Pons (tissue), 1 donor: ENCODE results near the gene ACOT11.

Experiments used
- DNase-seq: peaks from one replicate; pipeline ENCODE4 v3.0.0-alpha.2; 2016; ENCODE audit warnings: low spot score

Gene ACOT11

DNA sequence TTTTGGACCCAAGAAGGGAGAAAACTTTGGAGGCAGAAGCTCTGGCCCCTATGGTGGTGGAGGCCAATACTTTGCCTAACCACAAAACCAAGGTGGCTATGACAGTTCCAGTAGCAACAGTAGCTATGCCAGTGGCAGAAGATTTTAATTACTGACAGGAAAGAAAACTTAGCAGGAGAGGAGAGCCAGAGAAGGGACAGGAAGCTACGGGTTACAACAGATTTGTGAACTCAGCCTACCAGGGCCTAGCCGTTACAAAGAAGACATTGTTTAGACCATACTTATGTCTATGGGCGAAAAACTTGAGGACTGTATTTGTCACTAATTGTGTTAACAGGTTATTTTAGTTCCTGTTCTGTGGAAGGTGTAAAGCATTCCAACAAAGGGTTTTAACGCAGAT, 10.4 kb upstream of the ACOT11 start:
- no peak for DNase-seq

DNA sequence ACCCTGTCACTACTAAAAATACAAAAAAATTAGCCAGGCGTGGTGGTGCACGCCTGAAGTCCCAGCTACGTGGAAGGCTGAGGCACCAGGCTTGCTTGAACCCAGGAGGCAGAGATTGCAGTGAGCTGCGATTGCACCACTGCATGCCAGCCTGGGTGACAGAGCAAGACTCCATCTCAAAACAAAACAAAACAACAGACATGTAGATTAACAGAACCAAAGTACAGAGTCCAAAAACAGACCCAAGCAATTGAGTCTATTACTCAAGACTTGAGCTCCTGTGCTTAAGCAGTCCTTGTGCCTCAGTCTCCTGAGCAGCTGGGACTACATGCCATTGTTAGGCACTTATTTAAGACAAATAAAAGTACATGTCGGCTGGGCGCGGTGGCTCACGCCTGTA, 9.5 kb upstream of the ACOT11 start:
- no peak for DNase-seq

DNA sequence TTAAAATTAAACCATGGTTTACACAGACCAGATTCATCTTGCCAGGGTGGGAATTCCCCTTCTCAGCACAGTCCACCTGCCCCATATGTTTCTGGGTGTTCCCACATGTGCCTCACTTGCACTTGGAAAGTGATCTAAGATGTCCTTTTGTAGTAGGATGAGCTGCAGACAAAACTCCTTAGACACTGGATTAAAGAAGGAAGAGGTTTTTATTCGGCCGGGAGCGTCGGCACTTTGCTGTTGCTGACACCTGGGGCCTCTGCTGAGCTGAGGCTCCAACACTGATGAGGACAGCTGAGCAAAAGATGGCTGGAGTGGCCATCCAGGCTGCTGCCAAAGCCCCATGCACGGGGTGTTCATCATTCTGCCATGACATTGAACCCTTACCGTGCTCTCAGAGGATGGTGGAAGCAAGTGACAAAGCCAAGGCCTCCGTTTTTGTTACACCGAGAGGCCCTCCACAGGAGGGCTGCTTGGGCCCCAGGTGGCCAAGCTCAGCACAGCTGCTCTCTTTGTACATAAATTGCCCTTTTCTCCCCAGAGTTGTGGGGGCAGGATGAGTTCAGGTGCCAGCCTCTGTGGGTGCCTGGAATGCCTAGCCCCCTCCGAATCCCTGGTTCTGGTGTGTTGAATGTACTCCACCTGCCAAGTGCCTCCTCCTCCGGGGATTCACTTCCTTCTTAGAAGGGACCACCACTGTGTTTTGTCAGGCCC, 7.3 kb upstream of the ACOT11 start:
- no peak for DNase-seq

DNA sequence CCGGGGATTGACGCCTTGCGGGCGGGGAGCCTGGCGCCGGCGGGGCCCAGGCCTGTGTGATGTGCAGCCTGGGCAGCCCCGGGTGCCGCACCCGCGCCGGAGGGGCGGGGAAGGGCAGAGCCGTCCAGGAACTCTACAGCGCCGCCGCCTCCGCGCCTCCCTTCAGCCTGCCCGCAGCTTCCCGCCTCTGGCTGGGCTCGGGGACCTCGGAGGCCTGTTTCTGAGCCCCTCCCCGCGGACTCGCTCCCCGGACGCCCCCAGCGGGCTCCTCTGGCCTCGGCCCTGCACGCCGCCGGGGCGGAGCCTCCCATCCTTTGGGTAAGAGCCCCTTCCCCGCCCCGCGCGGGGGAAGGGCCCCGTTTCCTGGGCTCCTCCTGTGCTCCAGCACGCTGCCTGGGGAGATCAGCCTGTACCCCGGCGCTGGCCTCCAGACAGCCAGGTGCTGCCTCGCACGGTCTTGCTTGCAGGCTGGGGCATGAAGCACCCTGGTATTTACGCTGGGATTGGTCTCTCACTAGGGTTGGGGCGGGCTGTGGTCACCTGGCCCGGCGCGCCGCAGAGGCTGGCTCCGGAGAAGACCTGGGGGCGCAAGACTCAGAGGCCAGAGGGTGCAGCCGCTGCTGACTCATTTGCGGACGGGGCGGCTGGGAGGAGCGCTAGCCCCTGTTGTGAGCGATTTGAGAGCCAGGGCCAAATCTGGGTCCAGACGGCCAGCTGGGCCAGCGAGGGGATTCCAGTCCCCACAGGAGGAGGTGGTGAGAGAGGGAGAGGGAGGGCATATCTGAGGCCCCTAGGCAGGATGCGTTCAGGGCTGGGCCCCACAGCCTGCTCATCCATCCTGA, 5.7 kb upstream of the ACOT11 start:
- DNase-seq, result no peak

DNA sequence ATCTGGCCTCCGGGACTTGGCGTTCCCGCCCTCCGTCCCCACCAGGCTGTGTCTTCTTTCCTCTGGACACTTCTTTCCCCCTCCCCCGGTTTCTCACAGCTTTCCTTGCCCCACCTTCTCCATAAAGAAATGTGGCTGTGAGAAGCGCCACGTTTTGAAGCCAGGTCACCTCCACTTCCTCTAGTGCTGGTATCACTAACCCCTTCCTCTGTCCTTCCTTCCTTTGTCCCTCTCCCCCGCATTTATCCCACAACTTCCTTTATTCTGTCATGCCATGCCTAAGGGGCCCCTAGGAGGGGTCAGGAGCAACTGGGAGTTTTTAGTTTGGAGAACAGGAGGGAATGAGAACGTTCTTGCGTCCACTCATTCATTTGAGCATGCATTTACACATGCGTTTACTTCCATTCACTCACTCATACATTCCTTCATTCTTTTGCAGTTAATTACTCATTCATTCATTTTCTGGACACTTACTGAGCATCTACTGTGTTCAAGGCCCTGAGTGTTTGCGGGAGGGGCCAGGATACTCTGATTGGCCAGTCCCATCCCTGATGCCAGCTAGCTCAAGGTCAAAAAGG, 5.0 kb upstream of the ACOT11 start:
- DNase-seq, result no peak

DNA sequence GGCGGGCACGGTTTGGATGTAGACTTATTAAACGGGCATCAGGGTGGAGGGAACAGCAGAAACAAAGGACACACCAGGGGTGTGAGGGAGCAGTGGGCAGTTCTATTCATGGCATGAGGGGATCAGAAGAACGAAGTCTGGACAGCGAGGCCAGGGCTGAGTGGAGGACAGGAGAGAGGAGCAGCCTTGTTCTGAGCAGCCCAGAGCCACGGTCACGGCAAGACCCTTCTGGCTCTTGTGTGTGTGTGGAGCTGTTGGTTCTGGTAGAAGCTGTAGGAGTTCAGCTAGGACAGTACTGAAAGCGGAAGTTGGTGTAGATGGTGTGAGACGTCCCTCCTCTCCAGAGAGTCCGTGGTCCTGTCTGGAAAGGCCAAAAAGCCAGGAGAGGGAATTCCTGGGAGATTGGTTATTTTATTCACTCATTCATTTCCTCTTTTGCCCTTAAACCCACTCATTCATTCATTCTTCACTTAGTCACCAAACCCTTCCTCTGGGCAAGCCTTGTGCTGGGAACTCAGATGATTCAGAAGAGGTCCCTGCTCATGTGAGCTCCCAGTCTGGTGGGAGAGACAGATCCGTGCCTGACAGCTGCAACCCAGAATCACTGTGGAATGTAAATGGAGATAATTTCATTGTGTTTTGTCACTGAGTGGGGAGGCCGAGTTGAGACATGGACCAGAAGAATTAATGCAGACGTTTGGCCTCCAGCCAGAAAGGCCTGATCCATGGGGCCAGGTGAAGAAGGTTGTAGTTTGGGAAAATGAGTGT, 4.1 kb upstream of the ACOT11 start:
- DNase-seq, result no peak

DNA sequence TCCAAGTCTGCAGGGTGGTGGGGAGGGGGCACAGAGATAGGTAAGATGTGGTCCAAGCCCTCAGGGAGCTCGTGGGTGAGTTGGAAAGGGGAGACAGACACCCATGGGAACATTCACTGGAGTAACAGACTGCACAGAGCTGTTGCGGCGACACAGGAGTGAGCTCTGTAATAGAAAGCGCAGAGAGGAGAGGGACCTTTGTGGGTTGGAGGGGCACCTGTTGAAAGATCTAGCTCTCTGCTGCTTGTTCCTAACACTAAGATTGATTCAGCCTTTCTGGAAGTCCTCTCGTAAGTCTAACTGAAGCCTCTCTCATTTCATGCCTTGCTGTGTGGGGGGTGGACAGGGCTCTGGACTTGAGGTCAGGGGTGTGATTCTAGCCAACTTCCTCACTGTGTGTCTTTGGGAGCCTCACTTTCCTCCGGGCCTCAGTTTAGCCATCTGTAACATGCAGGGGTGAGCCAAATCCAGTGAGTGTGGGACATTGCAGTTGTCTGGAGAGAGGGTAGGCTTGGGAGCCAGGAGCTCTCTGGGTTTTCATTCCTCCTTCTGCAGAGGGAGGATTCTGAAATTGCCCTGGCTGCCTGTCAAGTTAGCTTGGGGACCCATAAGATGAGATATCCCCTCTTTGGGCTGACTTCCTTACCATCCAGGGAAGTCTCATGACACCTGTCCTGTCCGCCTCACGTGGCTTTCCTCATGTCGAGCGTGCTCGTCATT, 2.0 kb upstream of the ACOT11 start:
- DNase-seq, result no peak

DNA sequence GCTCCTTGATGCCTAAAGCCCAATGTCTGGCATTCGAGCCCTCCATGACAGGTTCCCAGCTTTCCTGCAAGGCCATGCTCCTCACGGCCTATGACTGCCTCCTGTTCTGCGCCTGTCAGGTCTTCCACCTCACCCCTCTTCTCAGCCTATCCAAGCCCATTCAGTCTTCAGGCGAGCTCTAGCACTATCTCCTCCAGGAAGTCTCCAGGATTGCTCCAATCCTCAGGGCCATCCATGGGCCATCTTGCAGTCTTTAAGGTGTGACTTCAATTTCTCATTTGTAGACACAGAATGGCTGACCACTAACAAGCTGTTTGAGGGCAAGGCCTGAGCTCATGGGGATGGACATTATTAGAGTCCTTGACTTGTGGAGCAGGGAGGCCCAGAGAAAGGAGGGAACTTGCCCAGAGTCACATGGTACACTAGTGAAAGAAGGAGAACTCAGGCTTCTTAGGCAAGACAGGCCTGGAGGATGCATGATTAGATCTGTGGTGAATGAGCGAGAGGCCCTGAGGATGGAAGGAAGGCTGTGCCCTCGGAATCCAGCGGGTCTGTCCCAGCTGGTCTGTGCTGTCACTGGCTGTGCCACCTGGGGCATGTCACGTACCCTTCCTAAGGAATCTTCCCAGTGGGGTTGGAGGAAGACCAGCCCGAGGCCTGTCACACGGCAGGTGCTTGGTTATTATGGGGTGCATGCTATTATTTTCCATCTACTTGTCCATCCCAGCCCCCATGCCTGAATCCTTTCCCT, 1.2 kb upstream of the ACOT11 start:
- DNase-seq, result no peak

DNA sequence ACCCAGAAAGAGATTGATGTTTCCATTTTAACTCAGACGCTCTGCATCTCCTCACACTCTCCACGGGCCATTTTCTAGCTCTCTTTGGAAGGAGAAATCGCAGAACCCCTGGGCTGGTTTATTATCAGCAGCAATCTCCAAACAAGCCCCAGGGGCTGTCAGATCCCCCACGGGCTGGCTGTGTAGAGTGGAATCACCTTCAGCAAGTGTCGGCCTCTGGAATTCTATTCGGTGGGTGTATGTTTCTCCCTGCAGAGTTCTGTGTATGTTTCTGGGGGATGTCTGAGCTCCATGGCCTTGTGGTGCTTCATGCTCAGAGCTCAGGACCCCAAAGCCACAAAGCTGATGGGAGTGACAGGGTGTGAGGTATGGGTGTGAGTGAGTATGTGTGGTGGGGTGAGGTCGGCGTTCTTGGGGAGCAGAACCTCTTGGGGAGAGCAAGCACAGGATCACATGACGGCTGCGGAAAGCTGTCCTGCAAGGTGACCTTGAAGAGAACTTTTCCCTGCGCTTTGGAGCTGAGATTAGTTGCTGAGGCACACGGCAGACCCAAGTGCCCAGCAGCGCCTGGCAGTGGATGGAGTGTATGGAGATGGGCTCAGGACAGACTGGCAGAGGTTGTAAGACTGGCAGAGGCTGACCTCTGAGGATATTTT, 489 bp downstream of the ACOT11 start:
- DNase-seq, result no peak

DNA sequence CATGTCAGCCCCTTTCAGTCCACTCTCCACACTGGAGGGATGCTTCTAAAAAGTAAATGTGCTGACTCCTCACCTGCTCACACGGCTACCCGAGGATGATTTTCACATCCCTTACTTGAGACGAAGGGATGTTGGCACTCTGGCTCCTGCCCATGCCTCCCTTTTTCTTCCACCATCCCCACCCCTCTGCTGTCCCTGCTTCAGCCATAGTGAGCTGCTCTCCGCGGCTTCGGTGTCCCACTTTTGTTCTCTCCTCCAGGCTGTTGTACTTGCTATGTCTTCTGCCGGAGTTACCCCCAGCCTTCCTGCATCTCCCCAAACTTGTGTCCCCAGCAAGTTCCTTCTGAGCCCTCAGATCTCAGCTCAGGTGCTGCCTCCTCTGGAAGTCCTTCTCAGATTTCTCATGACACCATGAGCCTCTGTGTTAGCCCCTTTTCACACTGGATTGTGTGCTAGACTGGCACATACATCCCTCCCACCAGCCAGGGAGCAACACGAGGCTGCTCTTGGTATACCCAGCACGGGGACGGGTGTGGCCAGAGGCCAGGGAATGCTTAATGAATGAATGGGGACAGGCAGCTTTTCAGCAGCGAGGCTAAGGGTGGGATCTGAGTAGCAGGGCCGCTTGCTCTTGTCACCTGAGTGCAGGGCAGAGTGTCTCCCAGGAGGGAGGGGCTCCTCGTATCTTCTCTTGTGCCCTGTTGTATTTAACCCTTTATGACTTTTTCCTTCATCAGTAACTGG, 1.3 kb downstream of the ACOT11 start:
- no peak for DNase-seq

DNA sequence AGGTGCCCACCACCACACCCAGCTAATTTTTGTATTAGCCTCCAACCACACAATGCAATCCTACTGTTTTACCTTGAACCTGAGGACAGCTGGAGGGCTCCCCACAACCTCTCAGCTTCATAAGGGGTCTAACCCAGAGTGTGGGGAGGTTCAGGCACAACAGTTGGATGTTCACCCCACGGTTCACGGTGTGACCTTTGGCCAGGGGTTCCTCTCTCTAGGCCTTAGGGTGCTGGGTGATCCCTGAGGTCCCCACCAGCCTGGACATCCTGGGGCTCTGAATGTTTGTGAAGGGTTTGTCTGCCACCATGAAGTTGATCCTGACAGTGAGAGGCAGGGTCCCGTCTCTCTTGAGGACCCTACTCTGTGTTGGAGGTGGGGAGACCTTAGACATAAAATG, 3.9 kb downstream of the ACOT11 start:
- no peak for DNase-seq

DNA sequence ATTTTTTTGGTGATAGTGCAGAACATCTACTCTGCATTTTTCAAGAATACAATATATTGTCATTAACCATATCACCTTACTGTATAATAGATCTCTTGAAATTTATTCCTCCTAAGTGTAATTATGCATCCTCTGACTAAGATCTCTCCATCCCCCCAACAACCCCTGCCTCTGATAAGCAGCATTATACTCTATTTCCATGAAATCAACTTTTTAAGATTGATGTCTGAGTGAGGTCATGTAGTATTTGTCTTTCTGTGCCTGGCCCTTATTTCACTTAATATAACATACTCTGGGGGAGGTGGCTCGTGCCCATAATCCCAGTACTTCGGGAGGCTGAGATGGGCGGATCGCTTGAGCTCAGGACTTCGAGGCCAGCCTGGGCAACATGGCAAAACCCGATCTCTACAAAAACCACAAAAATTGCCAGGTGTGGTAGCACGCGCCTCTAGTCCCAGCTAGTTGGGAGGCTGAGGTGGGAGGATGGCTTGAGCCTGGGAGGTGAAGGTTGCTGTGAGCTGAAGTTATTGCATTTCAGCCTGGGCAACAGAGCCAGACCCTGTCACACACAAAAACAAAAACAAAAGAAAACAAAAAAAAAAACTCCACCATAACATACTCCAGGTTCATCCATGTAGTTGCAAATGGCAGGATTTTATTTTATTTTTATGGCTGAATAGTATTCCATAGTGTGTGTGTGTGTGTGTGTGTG, 5.7 kb downstream of the ACOT11 start:
- no peak for DNase-seq

DNA sequence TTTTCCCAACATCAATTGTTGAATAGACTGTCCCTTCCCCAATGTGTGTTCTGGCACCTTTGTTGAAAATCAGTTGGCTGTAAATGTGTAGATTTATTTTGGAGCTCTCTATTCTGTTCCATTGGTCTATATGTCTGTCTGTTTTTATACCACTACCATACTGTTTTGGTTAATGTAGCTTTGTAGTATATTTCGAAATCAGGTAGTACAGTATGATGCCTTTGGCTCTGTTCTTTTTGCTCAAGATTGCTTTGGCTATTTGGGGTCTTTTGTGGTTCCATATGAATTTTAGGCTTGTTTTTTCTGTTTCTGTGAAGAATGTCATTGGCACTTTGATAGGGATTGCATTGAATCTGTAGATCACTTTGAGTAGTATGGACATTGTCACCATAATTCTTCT, 8.1 kb downstream of the ACOT11 start:
- DNase-seq, result no peak

DNA sequence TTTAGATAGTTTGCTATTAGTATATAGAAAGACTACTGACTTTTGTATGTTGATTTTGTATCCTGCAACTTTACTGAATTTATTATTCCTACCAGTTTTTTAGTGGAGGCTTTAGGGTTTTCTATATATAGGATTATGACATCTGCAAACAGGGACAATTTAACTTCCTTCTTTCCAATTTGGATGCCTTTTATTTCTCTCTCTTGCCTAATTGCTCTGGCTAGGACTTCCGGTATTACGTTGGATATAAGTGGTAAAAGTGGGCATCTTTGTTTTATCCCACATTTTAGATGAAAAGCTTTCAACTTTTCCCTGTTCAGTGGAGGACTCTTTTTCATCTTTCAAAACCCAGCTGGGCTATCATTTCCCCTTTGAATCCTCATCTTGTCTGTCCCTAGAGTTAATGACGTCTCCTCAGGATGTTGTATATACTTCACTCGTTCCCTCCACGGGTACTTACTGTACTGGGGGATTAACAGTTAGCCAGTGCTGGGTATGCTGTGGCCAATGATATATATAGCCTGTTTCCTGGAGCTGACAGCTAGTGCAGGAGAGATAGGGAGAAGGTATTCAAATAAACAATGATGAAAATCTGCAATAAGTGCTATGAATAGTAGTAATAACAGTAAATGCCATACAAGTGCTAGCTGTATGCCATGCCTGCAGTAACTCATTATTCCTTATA, 9.8 kb downstream of the ACOT11 start:
- DNase-seq, result no peak

DNA sequence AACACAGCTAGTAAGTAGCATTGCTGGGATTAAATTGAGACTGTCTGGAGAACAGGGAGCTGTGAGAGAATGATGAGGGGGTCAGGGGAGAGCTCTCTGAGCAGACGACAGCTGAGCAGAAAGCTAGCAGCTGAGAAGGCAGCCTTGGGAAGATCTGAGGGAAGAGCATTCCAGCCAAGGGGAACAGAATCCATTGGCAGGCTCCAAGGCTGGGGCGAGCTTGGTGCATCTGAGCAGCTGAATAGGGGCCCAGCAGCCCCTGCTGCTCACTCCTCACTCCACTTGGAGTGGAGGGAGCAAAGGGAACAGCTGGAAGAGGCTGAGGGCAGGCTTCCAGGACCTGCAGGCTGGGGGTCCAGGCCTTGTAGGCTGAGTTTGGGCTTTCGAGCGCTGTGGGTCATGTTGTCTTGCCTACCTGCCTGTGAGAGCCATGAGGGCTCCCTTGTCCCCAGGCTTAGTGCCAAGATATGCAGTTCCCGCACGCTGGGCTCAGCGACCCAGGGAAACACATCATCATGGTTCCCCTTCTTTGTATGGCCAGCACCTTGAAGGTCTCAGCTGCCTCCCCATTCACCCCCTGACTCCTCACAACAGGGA, 10.5 kb downstream of the ACOT11 start:
- no peak for DNase-seq

DNA sequence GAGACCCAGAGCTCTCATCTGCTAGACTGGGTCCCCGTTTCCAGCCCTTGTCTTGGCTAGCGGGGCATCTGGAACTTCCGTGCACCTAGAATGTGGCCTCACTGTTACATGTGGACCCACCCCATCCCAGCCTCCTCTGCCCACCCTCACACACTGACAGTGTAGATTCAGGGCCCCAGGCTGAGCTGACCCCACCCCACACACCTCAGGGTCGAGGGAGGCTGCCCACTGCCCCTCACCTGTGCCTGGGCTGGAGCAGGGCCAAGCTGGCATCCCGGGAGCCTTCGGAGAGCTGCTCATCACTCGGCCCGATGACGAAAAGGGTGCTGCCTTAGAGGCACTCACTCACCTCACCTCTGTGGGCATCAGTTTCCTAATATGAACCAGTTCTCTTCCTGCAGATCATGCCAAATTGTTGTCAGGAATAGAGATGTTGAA, 11.1 kb downstream of the ACOT11 start:
- no peak for DNase-seq

DNA sequence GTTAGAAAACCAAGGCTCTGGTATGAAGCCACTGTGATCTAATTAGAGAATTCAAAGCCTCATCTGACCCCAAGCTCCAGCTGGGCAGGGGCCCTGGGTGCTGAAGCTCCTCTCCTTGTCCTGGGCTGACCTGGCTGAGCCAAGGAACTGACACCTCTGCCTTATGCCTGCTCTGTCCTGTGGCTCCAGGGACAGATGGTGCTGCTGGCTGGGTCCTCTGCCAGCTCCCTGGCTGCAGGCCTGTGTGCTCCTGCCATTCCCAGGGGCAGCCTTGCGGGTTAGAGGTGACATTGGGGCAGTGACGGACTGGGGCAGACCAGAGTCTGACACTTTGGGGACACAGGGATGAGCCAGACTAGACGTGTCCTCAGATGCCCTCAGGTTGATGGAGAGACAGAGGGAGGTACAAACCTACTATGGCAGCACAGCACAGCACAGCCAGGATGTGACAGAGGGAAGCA, 11.8 kb downstream of the ACOT11 start:
- no peak for DNase-seq
